ENCODE measurements around the gene CERS2.

DNA sequence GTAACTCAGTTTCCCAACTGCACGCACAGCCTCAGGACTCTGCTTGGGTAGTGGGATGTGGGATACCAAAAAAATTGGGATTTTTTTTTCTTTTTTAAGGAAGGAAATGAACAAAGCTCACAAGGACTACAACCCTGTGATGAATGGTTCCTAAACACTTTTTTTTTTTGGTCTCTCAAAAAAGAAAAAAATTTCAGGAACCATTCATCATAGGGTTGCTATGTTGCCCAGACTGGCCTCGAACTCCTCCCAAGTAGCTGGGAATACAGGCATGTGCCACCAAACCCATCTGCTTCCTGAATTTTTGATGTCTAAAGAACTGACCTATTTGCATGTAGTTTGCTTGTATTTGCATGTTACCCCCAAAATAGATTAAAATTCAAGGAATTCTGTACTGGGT lies 25.3 kb upstream of the CERS2 start:
- TF ChIP-seq EZH2phosphoT487 (IDR thresholded peaks at IDR 0.05; ENCODE audit: borderline replicate concordance, low read depth, low read length) (no peak), CTCF (conservative IDR thresholded peaks at IDR 0.05; ENCODE audit: low read length) (no peak)
